Activated T-helper 9 cell treated with anti-CD3 and anti-CD28 coated beads, Interleukin-2, amount 50 U/mL, for 16 hours (primary cell): ENCODE results near the gene TRMT44.
"Not testable (repeated sequence)": the region's sequence is repeated elsewhere in the genome, so short reads cannot be mapped to it uniquely, and the experiment has no call there.

Experiments
- DNase-seq: peaks from one replicate; pipeline ENCODE4 v3.0.0-alpha.2; 2020; ENCODE audit warnings: low read depth

Gene TRMT44

GRCh38 chr4:8440492-8441311 is at the start of gene TRMT44, which contains the start of gene ACOX3:
Gene TRMT44, plus strand, starts transcription at chr4:8440777. Its CDS starts 46 bp downstream, at chr4:8440823.
Gene ACOX3, minus strand, starts transcription at chr4:8440723. Its CDS starts 24,202 bp downstream, at chr4:8416521.
- DNase-seq = peak; percentile 93

DNA sequence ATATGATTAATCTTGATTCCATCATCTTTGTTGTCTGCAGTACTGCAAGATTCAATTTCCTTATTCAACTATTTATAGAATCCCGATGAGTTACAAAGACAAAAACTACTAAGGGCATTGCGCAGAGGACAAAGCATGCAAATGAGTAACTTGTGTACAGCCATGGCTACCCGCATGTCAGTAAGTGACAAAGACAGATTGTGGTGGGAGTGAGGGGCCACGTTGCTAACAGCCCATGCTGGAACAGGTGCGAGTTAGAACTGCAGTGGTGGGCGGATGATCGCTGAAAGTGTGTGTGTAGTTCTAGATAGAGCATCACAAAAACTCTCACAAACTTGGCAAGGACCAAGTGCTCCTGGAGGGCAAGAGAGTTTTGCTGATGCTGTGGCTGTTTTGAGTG is 49.5 kb upstream of the TRMT44 start:
- no peak for DNase-seq

DNA sequence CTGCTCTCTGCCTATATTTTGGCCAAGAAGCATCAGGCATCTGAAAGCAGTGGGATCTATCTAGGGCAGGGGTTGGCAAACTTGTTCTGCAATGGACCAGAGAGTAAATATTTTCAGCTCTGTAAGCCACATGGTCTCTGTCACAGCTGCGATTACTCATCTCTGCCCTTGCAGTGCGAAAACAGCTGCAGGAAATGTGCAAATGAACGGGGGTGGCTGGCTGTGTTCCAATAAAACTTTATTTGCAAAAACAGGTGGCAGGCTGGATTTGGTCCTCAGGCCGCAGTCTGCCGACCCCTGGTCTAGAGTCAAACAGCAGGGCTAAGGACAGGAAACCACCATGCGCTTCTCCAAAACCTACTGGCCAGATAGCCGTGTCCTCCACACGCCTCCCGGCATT is 48.6 kb upstream of the TRMT44 start:
- no peak for DNase-seq

GRCh38 chr4:8392591-8393190 is 47.9 kb upstream of the TRMT44 start:
- no peak for DNase-seq

GRCh38 chr4:8393593-8394038 is 47.0 kb upstream of the TRMT44 start:
- no peak for DNase-seq

DNA sequence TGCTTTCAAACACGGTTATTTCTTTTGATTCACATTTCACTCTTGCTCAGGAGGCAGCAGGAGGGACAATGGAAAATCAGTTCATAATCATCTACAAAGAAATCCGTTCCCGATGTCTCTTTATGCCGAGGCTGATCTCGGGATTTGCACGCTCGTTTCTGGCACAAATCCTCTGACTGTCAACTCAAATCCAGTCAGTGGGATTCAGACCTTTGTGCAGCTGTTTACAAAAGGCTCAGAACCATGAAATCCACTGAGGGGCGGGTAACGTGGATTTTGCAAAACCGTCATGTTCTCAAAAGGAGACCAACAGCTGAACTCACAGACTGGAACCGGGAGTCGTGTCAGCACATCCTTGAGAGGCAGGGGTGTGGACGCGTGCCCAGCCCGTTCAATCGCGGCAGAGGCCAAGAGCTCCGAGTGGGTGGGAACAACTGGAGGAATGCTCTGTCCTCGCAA is 46.5 kb upstream of the TRMT44 start:
- no peak for DNase-seq

DNA sequence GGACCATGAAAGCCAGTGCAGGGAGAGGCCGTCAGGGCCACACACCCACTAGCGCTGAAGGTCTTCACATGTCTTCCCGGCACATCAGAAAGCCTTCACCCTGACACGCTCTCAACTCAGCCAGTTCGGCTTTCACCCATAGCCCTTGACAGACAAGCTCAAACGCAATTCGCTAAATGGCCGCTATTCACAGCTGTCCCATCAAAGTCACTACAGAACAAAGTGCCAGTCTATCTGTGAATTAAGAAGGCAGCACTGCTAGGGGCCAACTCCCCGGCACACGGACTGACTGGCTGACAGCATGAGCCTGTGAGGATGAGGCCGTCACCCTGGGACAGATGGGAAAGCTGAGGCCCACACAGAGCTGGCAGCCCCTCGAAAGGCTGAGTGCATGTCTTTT is 45.8 kb upstream of the TRMT44 start:
- DNase-seq = no peak

DNA sequence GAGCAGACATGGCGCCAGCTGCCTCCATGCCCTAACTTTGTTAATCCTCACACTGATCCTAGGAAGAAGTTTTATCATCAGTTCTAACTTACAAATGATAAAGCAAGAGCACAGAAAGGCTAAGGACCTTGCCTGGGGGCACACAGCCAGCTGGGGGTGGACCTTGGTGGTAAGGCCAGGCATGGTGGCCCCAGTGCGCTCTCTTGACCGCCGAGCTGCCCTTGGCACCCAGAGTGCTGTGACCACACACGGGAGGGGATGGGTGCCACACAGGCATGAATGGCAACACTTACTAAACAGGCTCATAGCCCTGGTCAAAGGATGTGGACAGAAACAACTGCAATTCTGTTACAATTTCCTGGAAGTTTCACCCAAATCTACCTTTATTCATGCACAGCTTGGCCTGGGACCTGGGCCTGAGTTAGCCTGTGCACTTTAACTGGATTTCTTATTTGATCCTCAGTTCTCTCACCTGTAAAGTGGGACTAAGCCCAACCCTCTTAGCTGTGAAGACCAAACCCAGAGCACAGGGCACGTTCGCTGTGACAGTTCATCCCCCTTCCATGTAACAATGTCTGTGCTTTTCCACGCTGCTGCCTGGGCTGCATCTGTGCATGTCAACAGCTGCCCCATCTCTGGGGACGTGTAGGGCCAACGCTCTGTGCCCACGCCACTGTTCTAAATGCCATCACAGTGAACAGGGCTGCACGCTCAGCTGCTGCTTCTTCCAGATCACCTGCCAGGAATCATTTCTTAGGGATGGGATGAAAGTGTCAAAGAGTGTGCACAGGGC is 44.9 kb upstream of the TRMT44 start:
- DNase-seq = no peak

DNA sequence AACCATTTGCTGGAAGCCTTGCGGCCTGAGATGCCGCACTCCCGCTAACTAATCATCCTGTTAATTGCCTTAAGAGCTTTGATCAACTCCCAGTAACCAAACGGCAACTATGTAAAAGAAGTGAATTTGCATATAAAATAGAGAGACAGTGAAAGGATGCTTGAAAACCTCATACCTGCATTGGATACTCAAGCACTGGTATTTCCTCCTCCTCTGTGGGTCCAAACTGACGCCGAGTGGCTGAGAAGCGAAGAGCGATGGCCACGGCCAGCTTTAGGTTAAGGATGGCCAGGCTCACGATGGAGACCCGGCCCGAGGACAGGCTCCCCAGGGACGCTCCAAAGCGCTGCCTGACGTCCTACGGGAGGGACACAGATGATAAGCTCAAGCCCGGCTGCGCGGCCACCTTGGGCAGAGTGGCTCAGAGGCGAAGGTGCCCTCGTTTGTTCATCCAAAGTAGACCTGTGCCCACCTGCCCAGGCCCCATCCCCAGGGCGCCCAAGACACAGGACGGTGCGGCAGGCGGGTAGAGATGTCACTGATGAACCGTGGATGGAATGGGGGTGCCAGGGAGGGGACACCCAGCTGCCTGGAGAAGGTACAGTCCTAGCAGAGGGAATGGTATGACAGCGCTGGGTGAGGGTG is 43.7 kb upstream of the TRMT44 start:
- DNase-seq = no peak

- no peak for DNase-seq
These were observed 42.2 kb upstream of the TRMT44 start for GRCh38 chr4:8398347-8398746.

- no peak for DNase-seq
These were observed 41.3 kb upstream of the TRMT44 start for GRCh38 chr4:8399298-8399697.

DNA sequence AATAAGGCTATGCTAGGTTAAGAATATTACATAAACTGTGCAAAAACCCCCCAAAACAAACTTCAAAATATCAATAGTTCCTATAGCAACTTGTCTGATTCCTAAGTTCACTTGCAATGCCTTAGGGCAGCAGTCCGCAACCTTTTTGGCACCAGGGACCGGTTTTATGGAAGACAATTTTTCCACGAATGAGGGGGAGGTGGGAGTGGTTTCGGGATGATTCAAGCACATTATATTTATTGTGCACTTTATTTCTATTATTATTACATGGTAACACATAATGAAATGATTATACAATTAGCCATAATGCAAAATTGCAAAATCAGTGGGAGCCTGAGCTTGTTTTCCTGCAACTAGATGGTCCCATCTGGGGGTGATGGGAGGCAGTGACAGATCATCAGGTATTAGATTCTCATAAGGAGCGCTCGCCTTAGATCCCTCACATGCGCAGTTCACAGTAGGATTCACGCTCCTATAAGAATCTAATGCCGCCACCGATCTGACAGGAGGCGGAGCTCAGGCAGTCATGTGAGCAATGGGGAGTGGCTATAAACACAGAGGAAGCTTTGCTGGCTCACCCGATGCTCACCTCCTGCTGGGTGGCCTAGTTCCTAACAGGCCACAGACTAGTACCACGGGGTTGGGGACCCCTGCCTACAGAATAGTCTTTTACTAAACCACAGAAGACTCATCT is 39.8 kb upstream of the TRMT44 start:
- no peak for DNase-seq

- DNase-seq = no peak
These were observed 38.9 kb upstream of the TRMT44 start for GRCh38 chr4:8401665-8402064.

- DNase-seq = no peak
These were observed 38.4 kb upstream of the TRMT44 start for GRCh38 chr4:8402181-8402597.

DNA sequence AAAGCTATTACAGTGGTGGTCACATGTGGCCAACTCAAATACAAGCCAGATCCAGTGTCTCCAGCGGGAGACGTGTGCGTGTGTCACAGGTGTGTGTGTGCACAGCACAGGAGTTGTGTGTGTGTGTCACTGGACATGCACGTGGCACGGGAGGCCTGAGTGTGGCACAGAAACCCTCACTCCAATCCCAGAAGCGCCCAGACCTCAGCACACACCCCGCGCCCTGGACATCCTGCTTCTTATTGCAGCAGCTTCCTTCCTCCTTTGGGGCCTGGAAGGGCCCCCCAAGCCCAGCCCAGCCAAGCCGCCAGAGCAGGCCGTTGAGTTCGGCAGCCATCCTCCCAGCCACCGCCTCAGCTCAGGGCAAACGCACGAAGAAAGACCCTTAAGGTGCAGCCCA is 37.9 kb upstream of the TRMT44 start:
- no peak for DNase-seq

DNA sequence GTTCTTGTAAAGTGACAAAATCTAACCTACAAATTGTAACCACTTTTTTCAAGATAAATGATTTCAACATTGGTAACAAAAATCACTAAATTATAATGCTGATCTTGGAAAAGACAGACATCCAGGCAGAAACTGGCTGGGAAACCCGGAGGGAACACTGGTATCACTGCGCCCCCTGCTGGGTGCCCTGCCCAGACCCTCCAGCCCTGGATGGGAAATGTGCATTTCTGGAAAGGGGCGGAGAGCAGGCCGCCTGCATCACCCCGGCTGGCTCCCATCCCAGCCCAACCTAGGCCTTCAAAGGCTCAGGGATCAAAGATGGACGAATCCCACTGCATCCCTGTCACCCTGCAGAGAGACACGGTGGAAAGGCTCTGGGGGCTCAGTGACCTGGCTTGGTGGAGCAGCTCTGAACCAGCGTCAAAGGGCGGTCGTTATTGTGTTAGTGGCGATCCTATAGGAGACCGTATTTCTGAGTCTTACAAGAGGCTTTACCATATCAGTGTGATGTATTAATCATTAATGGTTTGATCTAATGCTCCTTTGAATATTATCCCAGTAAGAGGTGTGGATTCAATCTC is 37.3 kb upstream of the TRMT44 start:
- no peak for DNase-seq

GRCh38 chr4:8403976-8404375 is 36.6 kb upstream of the TRMT44 start:
- DNase-seq = no peak

- no peak for DNase-seq
These were observed 35.6 kb upstream of the TRMT44 start for GRCh38 chr4:8404791-8405515.

GRCh38 chr4:8405516-8405875 is 35.1 kb upstream of the TRMT44 start:
- DNase-seq = no peak

GRCh38 chr4:8406887-8407286 is 33.7 kb upstream of the TRMT44 start:
- not testable (repeated sequence) for DNase-seq
